Activated CD8-positive, alpha-beta T cell treated with anti-CD3 and anti-CD28 coated beads, Interleukin-2, amount 10 ng/mL, durations not matched to agents 7 days and 5 days (primary cell): Measurements from ENCODE around the gene NEK10. TPM values are rescaled to one million over a fixed set of nuclear protein-coding genes. Genes with fewer than 3 reads are reported as not detected.

Experiments
- ATAC-seq: fragments of 150-1000 bp; cut with Tn5 transposase; one replicate; pipeline ENCODE4 v1.10.0; 2021; ENCODE audit warnings: moderate library complexity
- CTCF ChIA-PET: fragments of 350-600 bp; sonication (Branson Sonifier 250); formaldehyde crosslinking; loops from one replicate; lab custom pipeline; 2021; ENCODE audit warnings: antibody characterized with exemption; lab: Charles Lee
- POLR2A ChIA-PET: fragments of 350-600 bp; sonication (Branson Sonifier 250); formaldehyde crosslinking; loops from one replicate; lab custom pipeline; 2021; ENCODE audit warnings: antibody characterized with exemption; lab: Charles Lee
- DNase-seq: peaks from one replicate; pipeline ENCODE4 v3.0.0-alpha.2; 2020
- H3K27ac Mint-ChIP-seq: one replicate; pipeline ENCODE4 v1.8.0; 2021; ENCODE audit warnings: mild to moderate bottlenecking, mixed read lengths
- H3K27me3 Mint-ChIP-seq: one replicate; pipeline ENCODE4 v1.8.0; 2021; ENCODE audit warnings: low read depth, mixed read lengths
- H3K36me3 Mint-ChIP-seq: one replicate; pipeline ENCODE4 v1.8.0; 2021; ENCODE audit warnings: low read depth, mixed read lengths
- H3K4me1 Mint-ChIP-seq: one replicate; pipeline ENCODE4 v1.8.0; 2021; ENCODE audit warnings: low read depth, mixed read lengths
- H3K4me3 Mint-ChIP-seq: one replicate; pipeline ENCODE4 v1.8.0; 2021; ENCODE audit warnings: mild to moderate bottlenecking, mixed read lengths
- H3K9me3 Mint-ChIP-seq: one replicate; pipeline ENCODE4 v1.8.0; 2022; ENCODE audit warnings: mixed read lengths; ENCODE audit not compliant: insufficient read depth
- total RNA-seq, 2 experiments: library from RNA; stranded (reverse); gene quantifications; one replicate each; pipeline ENCODE4 v1.2.3, GENCODE V29; 2021

Gene NEK10
- total RNA-seq, 2 experiments from 2014 or later, result 0.74 to 0.81 TPM

- ChIA-PET CTCF (no interaction called here), POLR2A (no interaction called here)
- ATAC-seq (no peak), DNase-seq (no peak)
- no peak overlapping the region for H3K4me3 Mint-ChIP-seq
- no peak overlapping the region for H3K27ac Mint-ChIP-seq
- H3K9me3 Mint-ChIP-seq, result no peaks in the 10 kb centered on the region
- H3K4me1 Mint-ChIP-seq, result no peaks in the 10 kb centered on the region
- H3K27me3 Mint-ChIP-seq, result no peaks in the 10 kb centered on the region
- H3K36me3 Mint-ChIP-seq, result no peaks in the 10 kb centered on the region
Measured at GRCh38 chr3:27114129-27114528, 255.1 kb downstream of the NEK10 start.

DNA sequence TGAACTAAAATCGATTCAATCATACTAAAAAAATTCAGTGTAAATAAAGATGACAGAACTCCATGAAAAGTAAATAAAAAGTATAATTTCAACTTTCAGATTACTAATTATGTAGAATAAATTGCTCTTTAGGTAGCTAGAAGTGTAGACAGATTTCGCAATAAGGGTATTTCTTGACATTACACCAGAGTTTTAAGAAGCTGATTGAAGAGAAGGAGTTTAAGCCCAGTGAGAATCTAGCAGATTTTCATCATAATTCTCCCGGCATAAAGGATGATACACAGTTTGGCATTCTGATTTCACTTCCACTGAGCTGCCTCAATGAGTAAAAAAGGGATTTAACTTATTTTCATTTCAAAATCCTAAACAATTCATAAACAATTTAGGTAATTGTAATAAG is 259.2 kb downstream of the NEK10 start:
- no peaks in the 10 kb centered on the region for H3K4me1 Mint-ChIP-seq
- no peak overlapping the region for H3K27ac Mint-ChIP-seq
- no peak overlapping the region for H3K4me3 Mint-ChIP-seq
- DNase-seq (no peak), ATAC-seq (no peak)
- H3K36me3 Mint-ChIP-seq, result no peaks in the 10 kb centered on the region
- POLR2A ChIA-PET, result no interaction called here
- no peaks in the 10 kb centered on the region for H3K27me3 Mint-ChIP-seq
- H3K9me3 Mint-ChIP-seq, result no peaks in the 10 kb centered on the region
- CTCF ChIA-PET, result no interaction called here

DNA sequence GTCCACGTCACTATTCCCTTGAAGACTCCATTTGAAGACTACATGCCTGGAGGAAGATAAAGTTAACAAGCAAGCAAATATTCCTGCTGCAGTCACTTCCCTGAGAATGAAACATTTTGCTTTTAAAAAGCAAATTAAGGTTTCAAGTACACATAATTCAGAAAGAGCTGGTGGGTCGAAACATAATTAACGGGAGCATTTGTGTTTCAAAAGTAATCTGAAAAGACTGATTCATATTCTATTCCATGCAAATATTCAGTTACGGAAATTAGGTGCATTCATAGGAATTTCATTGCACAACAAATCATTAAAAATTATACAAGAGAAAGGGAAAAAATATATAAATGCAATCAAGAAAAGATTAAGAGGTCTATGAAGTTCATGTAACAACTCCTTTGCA is 260.9 kb downstream of the NEK10 start:
- Mint-ChIP-seq H3K9me3 (no peaks in the 10 kb centered on the region), H3K27ac (no peak overlapping the region), H3K4me3 (no peak overlapping the region), H3K36me3 (no peaks in the 10 kb centered on the region), H3K4me1 (no peaks in the 10 kb centered on the region), H3K27me3 (no peaks in the 10 kb centered on the region)
- no peak for ATAC-seq
- ChIA-PET POLR2A (no interaction called here), CTCF (no interaction called here)
- DNase-seq, result no peak

GRCh38 chr3:27105904-27106303 is 263.3 kb downstream of the NEK10 start:
- Mint-ChIP-seq H3K4me1 (no peaks in the 10 kb centered on the region), H3K27ac (no peak overlapping the region), H3K36me3 (no peaks in the 10 kb centered on the region), H3K9me3 (no peaks in the 10 kb centered on the region), H3K4me3 (no peak overlapping the region), H3K27me3 (no peaks in the 10 kb centered on the region)
- no peak for ATAC-seq
- ChIA-PET POLR2A (no interaction called here), CTCF (no interaction called here)
- DNase-seq, result no peak

DNA sequence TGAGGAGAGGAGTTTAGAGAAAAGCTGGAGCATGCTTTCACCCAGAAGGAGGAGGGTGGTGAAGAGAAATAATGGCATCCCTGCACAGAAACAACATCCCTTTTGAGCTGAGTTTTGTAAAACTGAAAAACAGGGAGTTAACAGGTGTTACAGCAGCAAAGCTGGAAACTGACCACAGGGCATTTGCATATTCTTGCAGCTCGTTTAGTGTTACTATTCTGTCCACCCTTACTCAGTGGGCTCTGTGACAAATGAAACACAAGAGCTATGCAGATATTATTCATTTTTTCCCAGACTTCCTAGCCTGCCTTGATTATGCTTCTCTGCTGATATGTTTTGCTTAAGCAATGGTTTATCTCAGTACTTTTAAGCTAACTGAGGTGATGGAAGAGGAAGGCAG is 272.0 kb downstream of the NEK10 start:
- POLR2A ChIA-PET, result no interaction called here
- DNase-seq, result no peak
- Mint-ChIP-seq H3K27me3 (no peaks in the 10 kb centered on the region), H3K36me3 (no peaks in the 10 kb centered on the region), H3K4me3 (no peak overlapping the region), H3K9me3 (no peaks in the 10 kb centered on the region), H3K27ac (no peak overlapping the region), H3K4me1 (no peaks in the 10 kb centered on the region)
- CTCF ChIA-PET, result no interaction called here
- ATAC-seq, result no peak

- ChIA-PET POLR2A (no interaction called here), CTCF (no interaction called here)
Measured at GRCh38 chr3:27095553-27096222, 273.5 kb downstream of the NEK10 start.

DNA sequence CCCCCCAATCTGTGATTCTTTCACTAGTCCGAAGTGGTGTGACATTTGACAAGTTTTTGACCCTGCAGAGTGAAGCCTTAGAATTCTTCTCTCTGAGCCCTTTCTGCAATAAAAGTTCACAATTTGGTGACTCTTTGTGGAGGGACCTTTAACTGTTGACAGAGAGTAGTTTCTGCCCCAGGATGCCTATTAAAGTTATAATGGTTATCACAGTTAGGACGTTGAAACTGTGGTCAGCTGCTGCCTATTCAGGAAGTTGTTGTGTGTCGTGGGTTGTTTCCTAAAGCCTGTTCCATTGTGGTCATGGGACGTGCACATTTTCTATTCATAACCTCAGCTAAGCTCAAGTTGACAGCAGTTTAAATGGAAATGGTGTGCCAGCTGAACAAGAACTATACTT is 274.5 kb downstream of the NEK10 start:
- no peak overlapping the region for H3K27ac Mint-ChIP-seq
- no peak overlapping the region for H3K4me3 Mint-ChIP-seq
- no peak for ATAC-seq
- no peak for DNase-seq
- H3K36me3 Mint-ChIP-seq, result no peaks in the 10 kb centered on the region
- H3K4me1 Mint-ChIP-seq, result no peaks in the 10 kb centered on the region
- H3K27me3 Mint-ChIP-seq, result no peaks in the 10 kb centered on the region
- POLR2A ChIA-PET, result no interaction called here
- CTCF ChIA-PET, result no interaction called here
- H3K9me3 Mint-ChIP-seq, result no peaks in the 10 kb centered on the region

More at GRCh38 chr3:27095553-27096222, 273.5 kb downstream of the NEK10 start:
- H3K4me3 Mint-ChIP-seq, result no peak overlapping the region
- no peak overlapping the region for H3K27ac Mint-ChIP-seq
- H3K4me1 Mint-ChIP-seq, result no peaks in the 10 kb centered on the region
- no peaks in the 10 kb centered on the region for H3K9me3 Mint-ChIP-seq
- ATAC-seq, result no peak
- no peaks in the 10 kb centered on the region for H3K27me3 Mint-ChIP-seq
- DNase-seq, result no peak
- no peaks in the 10 kb centered on the region for H3K36me3 Mint-ChIP-seq

DNA sequence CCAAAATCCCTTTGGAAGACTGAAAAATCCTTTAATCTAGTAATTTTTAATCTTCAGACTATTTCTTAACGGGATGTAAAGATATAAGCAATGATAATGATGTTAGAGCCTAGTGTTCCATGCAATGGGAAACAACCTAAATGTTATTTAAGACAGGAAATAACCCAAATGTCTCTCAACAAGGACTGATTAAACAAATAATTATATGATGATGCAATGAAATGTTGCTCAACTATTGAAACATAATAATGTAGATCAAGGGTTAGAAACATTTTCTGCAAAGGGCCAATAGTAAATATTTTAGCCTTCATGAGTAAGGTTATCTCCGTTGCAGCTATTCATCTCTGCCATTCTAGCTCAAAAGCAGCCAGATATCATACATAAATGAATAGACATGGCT is 275.4 kb downstream of the NEK10 start:
- no peak overlapping the region for H3K4me3 Mint-ChIP-seq
- POLR2A ChIA-PET, result no interaction called here
- ATAC-seq (no peak), DNase-seq (no peak)
- H3K27me3 Mint-ChIP-seq, result no peaks in the 10 kb centered on the region
- H3K9me3 Mint-ChIP-seq, result no peaks in the 10 kb centered on the region
- no peaks in the 10 kb centered on the region for H3K36me3 Mint-ChIP-seq
- CTCF ChIA-PET, result no interaction called here
- H3K4me1 Mint-ChIP-seq, result no peaks in the 10 kb centered on the region
- no peak overlapping the region for H3K27ac Mint-ChIP-seq

- POLR2A ChIA-PET, result no interaction called here
- H3K27ac Mint-ChIP-seq, result no peak overlapping the region
- H3K9me3 Mint-ChIP-seq, result no peaks in the 10 kb centered on the region
- no peaks in the 10 kb centered on the region for H3K27me3 Mint-ChIP-seq
- no peaks in the 10 kb centered on the region for H3K4me1 Mint-ChIP-seq
- CTCF ChIA-PET, result no interaction called here
- no peak overlapping the region for H3K4me3 Mint-ChIP-seq
- H3K36me3 Mint-ChIP-seq, result no peaks in the 10 kb centered on the region
- DNase-seq (no peak), ATAC-seq (no peak)
Measured at GRCh38 chr3:27090275-27091041, 278.7 kb downstream of the NEK10 start.

DNA sequence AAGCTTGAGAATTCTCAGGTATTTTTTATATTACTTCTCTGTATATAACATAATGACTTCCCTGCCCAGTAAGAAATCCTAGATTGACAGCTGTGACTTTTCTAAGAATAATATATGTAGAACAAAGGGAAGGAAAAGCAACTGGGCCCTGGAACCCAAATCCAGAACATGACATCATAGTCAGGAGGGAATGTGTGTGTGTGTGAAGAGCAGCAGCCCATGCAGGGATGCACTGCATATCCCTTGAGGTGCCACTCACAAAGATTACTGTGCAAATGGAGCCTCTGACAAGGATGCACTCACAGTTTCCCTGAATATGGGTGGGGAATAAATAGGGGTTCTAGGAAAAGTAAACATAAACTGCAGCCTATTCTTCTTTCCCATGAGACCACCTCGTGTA is 279.5 kb downstream of the NEK10 start:
- CTCF ChIA-PET, result no interaction called here
- no peaks in the 10 kb centered on the region for H3K27me3 Mint-ChIP-seq
- no peak overlapping the region for H3K4me3 Mint-ChIP-seq
- POLR2A ChIA-PET, result no interaction called here
- H3K4me1 Mint-ChIP-seq, result no peaks in the 10 kb centered on the region
- no peak for DNase-seq
- no peak overlapping the region for H3K27ac Mint-ChIP-seq
- H3K36me3 Mint-ChIP-seq, result no peaks in the 10 kb centered on the region
- H3K9me3 Mint-ChIP-seq, result no peaks in the 10 kb centered on the region
- no peak for ATAC-seq

DNA sequence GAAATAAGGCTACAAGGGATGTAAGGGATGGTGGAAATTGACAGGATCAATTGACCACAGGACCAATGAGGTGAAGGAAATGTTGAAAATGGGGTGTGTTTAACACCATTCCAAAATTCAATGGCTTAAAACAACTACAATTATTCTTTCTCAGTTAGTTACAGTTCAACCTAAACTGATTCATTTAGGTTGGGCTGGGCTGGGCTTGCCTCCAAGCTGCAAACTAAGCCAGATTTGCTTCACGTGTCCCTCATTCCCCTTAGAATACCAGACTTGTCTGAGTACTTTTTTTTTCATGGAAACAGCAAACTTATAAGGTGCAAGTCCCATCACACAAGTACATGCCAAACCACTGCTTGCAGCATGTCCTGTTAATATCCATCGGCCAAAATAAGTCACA is 280.1 kb downstream of the NEK10 start:
- H3K4me3 Mint-ChIP-seq, result no peak overlapping the region
- H3K9me3 Mint-ChIP-seq, result no peaks in the 10 kb centered on the region
- POLR2A ChIA-PET, result no interaction called here
- ATAC-seq, result no peak
- no peaks in the 10 kb centered on the region for H3K27me3 Mint-ChIP-seq
- no peaks in the 10 kb centered on the region for H3K36me3 Mint-ChIP-seq
- H3K4me1 Mint-ChIP-seq, result no peaks in the 10 kb centered on the region
- DNase-seq, result no peak
- H3K27ac Mint-ChIP-seq, result no peak overlapping the region
- CTCF ChIA-PET, result no interaction called here

DNA sequence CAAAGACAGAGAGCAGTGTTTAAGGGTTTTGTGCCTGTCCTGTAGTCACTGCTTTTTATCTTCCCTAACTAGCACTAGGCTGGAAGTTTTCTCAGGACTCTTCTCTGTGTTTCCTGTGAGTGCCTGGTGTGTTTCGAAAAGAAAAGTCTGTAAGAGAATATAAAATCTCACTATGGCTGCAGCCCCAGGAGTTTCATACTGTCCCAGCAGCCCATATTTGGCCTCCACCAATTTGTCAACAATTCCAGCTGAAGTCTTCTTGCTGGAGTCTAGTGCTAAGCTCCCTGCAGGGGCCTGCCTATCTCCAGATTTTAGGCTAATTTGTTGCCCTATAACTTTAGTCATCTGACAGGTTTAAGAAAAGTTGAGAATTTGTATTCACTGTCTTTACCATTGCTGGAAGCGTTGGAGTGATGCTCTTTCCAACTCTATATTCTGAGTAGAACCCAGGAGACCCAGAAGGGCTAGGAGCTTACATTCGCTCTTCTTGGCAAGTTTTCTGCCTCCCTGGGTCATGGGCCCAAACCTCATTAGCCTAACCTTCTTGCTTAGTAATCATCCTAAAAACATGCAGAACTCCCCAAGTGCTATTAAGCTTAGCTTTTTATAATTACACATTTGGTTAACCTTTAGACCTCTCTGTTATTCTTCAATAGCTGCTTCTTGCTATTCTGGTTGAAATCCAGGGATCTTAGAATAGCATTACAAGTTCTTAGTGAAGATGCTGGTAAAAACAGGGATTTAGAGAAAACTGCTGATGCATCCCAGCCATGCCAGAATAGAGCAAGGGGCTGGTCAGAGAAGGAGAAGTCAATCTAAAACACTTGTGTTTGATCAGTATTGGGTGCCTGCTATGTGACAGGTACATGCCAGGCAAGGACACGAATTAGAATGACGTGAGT is 283.1 kb downstream of the NEK10 start:
- Mint-ChIP-seq H3K27me3 (no peaks in the 10 kb centered on the region), H3K9me3 (no peaks in the 10 kb centered on the region), H3K4me1 (no peaks in the 10 kb centered on the region), H3K4me3 (no peak overlapping the region), H3K27ac (no peak overlapping the region), H3K36me3 (no peaks in the 10 kb centered on the region)
- ChIA-PET CTCF (no interaction called here), POLR2A (no interaction called here)
- no peak for DNase-seq
- no peak for ATAC-seq
